ENCODE data around the gene APBA3.

GRCh38 chr19:3783660-3784584 lies 22.4 kb upstream of the APBA3 start:
- TF ChIP-seq YY1 (IDR thresholded peaks at IDR 0.05; ENCODE audit: insufficient read depth, insufficient read length) (no peak), ZNF274 (IDR thresholded peaks at IDR 0.05; ENCODE audit: low read depth, low read length) (no peak), SUZ12 (IDR thresholded peaks at IDR 0.05; ENCODE audit: extremely low read depth, insufficient read depth, insufficient read length) (no peak)

All from NT2/D1 (cell line).